Heart left ventricle (tissue), 13 donors: Measurements from ENCODE around the gene ZBTB40.

Experiments
- POLR2A ChIP-seq, 2 donors: fragments of 450-650 bp; IDR thresholded peaks; one replicate each; pipeline ENCODE4 v1.6.1; 2017; ENCODE audit warnings: antibody characterized with exemption in 2 of 2, mild to moderate bottlenecking in 2 of 2, moderate library complexity in 2 of 2
- TF ChIP-seq, protein P1 (sequence below), 12 donors: fragments of 200-600 bp; sonication (generic) in 4 of 12; IDR thresholded peaks; one replicate each; pipeline versions ENCODE4 v1.5.0 to v1.8.0; 2018 to 2022; ENCODE audit warnings: antibody characterized with exemption in 12 of 12, mild to moderate bottlenecking in 5 of 12
- donor health status: ischemic (EF 13 %, LVEDD 7.1; RV severe dilation, severe dysfunction).
- donor health status: DM: no; HTN: yes; CAD: no.
- donor health status: DM: no; HTN: no; CAD: no.
- donor health status: ischemic (EF 25% LVEDD 6.9; RV normal size, moderate dysfunction).
- donor health status: ischemic (EF 25% LVEDD 5.7; RV mildly dilated, moderate dysfunction).
- donor health status: ischemic (EF 35%, LVEDD 5.7; RV mildly dilated, moderate dysfunction).
- donor health status: nonischemic (EF 11% LVEDD 7.7; RV severe dilation, severe dysfunction).
- donor health status: DM: yes; HTN: yes; CAD: no.
- donor health status: PGD.
- donor health status: ischemic (EF 29% LVEDD 5.4; RV normal size, mild dysfunction).
- donor health status: nonischemic (EF 23%, LVEDD 6.1; RV moderate dilation, normal function).

- TF ChIP-seq, protein P1, sequence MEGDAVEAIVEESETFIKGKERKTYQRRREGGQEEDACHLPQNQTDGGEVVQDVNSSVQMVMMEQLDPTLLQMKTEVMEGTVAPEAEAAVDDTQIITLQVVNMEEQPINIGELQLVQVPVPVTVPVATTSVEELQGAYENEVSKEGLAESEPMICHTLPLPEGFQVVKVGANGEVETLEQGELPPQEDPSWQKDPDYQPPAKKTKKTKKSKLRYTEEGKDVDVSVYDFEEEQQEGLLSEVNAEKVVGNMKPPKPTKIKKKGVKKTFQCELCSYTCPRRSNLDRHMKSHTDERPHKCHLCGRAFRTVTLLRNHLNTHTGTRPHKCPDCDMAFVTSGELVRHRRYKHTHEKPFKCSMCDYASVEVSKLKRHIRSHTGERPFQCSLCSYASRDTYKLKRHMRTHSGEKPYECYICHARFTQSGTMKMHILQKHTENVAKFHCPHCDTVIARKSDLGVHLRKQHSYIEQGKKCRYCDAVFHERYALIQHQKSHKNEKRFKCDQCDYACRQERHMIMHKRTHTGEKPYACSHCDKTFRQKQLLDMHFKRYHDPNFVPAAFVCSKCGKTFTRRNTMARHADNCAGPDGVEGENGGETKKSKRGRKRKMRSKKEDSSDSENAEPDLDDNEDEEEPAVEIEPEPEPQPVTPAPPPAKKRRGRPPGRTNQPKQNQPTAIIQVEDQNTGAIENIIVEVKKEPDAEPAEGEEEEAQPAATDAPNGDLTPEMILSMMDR (IDR thresholded peaks at IDR 0.05): no peak
- TF ChIP-seq POLR2A (IDR thresholded peaks at IDR 0.05): no peak
These were observed 65.4 kb downstream of the ZBTB40 start for GRCh38 chr1:22516906-22517571.
